LNCAP (cell line): ENCODE measurements around the gene KCNQ1OT1.

Source experiments
- TF ChIP-seq, protein P1 (sequence below): fragments of 450-650 bp; IDR thresholded peaks from 2 replicates; pipeline ENCODE4 v1.5.1; 2017; ENCODE audit warnings: mild to moderate bottlenecking

The KCNQ1OT1 gene

DNA sequence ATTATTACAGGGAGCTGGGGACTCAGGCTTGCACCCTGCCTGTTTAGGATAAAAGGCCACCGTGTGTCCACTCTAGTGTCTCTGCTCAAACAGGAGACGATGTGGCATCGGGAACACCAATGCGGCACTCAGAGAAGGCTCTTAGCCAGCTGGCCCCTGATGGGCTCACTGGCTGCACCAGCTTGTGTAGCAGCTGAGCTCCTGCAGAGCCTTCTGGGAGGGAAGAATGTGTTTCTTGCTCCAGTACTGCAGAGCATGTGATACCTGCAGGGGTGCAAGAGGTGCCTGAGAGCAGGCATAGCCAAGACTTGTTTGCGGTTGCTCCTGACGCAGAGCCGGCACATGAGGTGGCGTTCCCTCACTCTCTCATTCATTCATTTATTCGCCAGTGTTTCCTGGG lies 44.4 kb upstream of the KCNQ1OT1 start:
- TF ChIP-seq, protein P1, sequence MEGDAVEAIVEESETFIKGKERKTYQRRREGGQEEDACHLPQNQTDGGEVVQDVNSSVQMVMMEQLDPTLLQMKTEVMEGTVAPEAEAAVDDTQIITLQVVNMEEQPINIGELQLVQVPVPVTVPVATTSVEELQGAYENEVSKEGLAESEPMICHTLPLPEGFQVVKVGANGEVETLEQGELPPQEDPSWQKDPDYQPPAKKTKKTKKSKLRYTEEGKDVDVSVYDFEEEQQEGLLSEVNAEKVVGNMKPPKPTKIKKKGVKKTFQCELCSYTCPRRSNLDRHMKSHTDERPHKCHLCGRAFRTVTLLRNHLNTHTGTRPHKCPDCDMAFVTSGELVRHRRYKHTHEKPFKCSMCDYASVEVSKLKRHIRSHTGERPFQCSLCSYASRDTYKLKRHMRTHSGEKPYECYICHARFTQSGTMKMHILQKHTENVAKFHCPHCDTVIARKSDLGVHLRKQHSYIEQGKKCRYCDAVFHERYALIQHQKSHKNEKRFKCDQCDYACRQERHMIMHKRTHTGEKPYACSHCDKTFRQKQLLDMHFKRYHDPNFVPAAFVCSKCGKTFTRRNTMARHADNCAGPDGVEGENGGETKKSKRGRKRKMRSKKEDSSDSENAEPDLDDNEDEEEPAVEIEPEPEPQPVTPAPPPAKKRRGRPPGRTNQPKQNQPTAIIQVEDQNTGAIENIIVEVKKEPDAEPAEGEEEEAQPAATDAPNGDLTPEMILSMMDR = no peak

DNA sequence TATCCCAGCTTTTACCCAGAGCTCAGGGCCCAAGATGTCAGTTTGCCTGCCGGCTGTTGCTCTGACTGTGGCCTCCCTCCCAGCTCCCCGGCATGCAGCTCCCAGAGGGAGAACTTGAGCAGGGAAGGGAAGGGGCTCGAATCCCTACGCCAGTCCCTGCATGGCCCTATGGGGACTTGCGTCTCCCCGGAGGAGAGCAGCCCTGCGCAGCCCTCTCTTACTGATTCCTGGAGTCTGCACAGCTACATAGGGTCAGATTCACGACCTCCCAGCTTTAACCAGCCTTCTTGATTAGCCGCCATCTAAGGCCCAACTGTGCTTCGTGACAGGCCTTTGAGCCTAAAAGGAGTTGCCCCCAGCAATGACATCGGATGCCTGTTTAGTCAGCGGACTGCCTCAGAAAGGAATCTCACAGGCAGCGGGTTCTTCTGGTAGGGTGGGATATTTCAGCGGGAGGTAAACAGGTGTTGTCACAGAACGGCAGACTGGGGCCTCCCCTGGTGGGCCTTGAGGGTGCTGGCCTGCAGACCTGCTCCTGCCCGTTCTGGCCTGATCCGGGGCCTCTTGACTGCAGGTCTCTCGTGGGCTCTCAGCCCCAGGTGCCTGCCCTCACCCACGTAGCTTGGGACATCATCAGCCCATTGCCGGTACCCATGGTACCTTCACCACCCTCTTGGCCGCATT lies 43.8 kb upstream of the KCNQ1OT1 start:
- TF ChIP-seq, protein P1 = no peak

DNA sequence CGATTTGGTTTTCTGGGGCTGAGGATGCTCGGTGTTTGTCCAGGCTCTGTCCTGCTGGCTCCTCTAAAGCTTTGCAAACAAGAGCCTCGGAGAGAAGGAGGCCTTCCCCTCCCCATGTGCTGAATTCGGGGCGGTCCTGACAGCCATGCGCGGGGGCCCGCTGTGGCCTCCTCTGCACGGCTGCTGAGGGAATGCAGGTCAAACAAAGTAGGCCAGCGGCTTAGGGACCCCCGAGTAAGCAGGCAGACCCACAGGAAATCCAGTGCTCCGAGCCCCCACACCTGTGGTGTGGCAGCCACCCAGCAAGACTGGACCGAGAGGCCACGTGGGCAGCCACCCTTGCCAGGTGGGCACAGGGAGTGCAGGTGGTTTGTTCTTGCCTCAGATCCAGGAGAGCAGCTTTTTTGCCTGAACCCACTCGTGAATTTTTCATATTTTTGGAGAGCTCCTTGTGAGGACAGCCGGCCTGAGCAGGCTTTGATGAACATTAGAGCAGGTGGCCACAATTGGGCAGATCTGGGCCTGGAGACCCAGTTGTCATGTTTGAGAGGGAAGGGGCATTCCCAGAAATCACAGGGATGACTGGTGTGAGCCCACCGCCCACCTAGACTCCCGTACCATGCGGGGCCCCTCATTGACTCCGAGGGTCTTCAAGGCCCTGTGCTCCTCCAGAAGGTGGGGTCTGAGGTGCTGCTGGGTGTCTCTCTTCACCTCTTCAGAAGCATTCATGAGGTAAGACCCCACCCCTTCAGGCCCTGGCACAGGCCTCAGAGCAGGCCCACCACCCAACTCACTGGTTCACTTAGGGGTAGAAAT lies 43.0 kb upstream of the KCNQ1OT1 start:
- TF ChIP-seq, protein P1 = no peak

DNA sequence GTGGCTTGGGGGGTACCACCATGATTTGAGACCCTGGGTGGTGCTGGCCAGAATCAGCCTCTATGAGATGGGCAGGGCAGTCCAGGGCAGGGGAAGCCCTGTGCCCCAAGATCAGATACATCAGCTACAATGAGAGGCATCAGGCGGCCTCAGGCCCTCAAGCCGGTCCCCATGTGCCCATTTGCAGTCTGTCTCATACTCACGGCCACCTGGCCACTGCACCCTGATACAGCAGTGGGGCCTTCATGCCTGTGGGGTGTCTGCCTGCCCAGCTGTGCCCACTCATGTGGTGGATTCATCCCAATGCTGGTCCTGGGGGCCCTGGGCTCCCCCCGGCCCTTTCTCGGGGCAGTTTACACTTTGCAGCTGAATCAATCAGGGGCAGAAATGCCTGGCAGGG lies 42.4 kb upstream of the KCNQ1OT1 start:
- TF ChIP-seq, protein P1 = no peak

DNA sequence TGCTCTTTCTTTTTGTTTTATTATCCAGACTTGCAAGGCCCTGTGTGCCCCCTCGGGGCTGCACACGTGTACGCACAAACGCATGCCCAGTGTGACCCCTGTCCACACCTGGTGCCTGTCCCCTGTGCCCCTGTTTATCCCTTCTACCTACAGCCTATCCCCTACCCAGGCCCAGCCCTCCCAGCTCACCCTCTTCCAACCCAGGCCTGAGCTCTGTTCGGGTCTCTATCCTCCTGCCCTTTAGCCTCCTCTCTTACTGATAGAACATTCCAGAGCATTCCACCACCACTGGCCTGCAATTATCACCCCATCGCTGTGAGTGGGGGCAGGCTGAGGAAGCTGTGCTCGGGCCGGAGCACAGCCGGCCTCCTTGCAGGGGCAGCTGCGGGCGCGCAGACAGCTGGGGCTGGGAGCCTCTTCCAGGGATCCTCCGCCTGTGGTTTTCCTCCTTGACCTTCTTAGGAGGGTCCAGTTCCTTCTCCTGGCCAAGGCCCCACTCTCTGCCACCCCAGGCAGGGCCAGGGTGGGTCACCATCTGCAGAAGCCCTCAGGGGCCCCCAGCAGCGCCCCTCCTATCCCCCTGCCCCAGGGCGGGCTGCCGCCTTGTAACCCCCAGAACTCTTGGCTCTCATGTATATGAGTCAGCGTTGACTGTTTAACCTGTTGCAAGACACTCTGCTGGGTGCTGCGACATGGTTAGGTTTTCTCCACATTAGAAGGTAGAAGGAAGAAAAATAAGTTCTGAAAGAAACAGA lies 41.8 kb upstream of the KCNQ1OT1 start:
- TF ChIP-seq, protein P1 = no peak

DNA sequence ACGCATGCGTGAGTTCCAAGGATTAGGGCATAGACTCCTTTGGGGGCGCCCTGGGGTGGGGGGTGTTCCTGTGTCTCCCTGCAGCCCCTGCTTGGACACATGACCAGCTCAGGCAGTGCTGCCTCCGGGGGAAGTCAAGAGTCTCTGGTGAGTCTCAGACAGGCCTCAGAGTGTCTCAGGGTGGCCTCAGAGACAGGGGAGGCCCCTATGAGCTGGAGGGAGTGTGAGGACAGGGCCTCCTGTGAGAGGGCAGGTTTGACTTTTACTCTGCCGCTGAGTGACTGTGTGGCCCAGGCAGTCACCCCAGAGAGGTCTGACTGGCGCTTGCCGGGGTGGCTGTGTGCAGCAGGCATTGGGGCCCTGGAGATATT lies 41.2 kb upstream of the KCNQ1OT1 start:
- TF ChIP-seq, protein P1 = no peak

DNA sequence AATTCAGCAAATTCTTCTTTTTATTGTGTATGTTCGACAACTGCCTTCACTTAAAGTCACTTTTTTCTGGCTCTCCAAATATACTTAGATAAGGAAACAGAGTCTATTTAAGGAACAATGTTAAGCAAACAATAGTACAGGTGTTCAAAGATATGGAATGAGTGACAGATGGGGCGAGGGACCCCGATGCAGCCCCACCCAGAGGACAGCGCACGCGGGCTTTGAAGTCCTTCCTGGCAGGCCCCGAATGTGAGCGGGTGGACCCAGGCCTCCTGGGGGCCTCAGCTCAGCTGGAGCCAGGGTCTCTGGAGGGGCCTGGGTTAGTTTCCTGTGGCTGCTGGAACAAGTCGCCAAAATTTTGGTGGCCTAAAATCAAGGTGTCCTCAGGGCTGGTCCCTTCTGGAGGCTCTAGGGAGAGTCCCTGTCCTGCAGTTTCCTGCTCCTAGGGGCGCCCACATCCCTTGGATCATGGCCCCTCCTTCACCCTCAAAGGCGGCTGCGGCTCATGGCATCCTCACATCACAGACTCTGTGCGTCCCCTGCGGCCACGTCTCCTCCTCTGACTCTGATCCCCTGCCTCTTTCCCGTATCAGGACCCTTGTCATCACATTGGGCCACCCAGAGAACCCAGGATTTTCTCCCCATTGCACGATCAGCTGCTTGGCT lies 40.6 kb upstream of the KCNQ1OT1 start:
- TF ChIP-seq, protein P1 = no peak
